ENCODE measurements around the gene H2BK1.

The H2BK1 gene

GRCh38 chr7:151210087-151210854 lies at the start of gene H2BK1:
TSS of gene H2BK1 (minus strand) at chr7:151210488. CDS start at chr7:151210318, 170 bp downstream.
- no peak for DNase-seq

- DNase-seq = no peak
Observed at GRCh38 chr7:151257990-151258389, 47.7 kb upstream of the H2BK1 start.

GRCh38 chr7:151256410-151257045 lies 46.2 kb upstream of the H2BK1 start:
- DNase-seq = no peak

GRCh38 chr7:151255390-151255789 lies 45.1 kb upstream of the H2BK1 start:
- no peak for DNase-seq

GRCh38 chr7:151254851-151255250 lies 44.6 kb upstream of the H2BK1 start:
- DNase-seq = no peak

GRCh38 chr7:151254316-151254715 lies 44.0 kb upstream of the H2BK1 start:
- no peak for DNase-seq

- DNase-seq = no peak
Observed at GRCh38 chr7:151252961-151253711, 42.8 kb upstream of the H2BK1 start.

GRCh38 chr7:151252561-151252835 lies 42.2 kb upstream of the H2BK1 start:
- DNase-seq = no peak

GRCh38 chr7:151251689-151252560 lies 41.6 kb upstream of the H2BK1 start:
- no peak for DNase-seq

GRCh38 chr7:151251328-151251688 lies 41.0 kb upstream of the H2BK1 start:
- no peak for DNase-seq

GRCh38 chr7:151250181-151251132 lies 40.2 kb upstream of the H2BK1 start:
- no peak for DNase-seq

- no peak for DNase-seq
Observed at GRCh38 chr7:151249732-151250072, 39.4 kb upstream of the H2BK1 start.

GRCh38 chr7:151249034-151249731 lies 38.9 kb upstream of the H2BK1 start:
- no peak for DNase-seq

GRCh38 chr7:151248346-151249033 lies 38.2 kb upstream of the H2BK1 start, which contains the start of gene SMARCD3:
TSS of gene SMARCD3 (minus strand) at chr7:151248694. CDS start at chr7:151248562, 132 bp downstream.
- no peak for DNase-seq

GRCh38 chr7:151247611-151248345 lies 37.5 kb upstream of the H2BK1 start:
- DNase-seq = no peak

- no peak for DNase-seq
Observed at GRCh38 chr7:151246851-151247580, 36.7 kb upstream of the H2BK1 start.

- no peak for DNase-seq
Observed at GRCh38 chr7:151246102-151246850, 36.0 kb upstream of the H2BK1 start.

GRCh38 chr7:151245360-151246101 lies 35.2 kb upstream of the H2BK1 start:
- DNase-seq = peak; percentile 71

Data from activated gamma-delta T cell treated with Interleukin-2 at 50 U/mL for 16 hours (primary cell).